Panc1 (cell line): ENCODE measurements around the gene IFI27L2.

Source experiments
- CTCF ChIP-seq: fragments of 450-650 bp; IDR thresholded peaks from 2 replicates; pipeline ENCODE4 v1.5.1; 2017; ENCODE audit warnings: mild to moderate bottlenecking
- POLR2AphosphoS5 ChIP-seq: IDR thresholded peaks from 2 replicates; pipeline ENCODE4 v1.6.1; 2012; ENCODE audit warnings: mild to moderate bottlenecking, low read depth, low read length, moderate library complexity
- REST ChIP-seq, 2 experiments: IDR thresholded peaks; 2 replicates each; pipeline ENCODE4 v1.6.1; 2011 to 2012; ENCODE audit warnings: low read depth in 2 of 2, control low read depth in 1 of 2, low read length in 1 of 2, mild to moderate bottlenecking in 1 of 2, moderate library complexity in 1 of 2; ENCODE audit not compliant: insufficient read depth in 1 of 2
- SIN3A ChIP-seq: IDR thresholded peaks from 2 replicates; pipeline ENCODE4 v1.6.1; 2012; ENCODE audit warnings: low read depth, mild to moderate bottlenecking, low read length, moderate library complexity, borderline replicate concordance; ENCODE audit not compliant: insufficient read depth
- TCF7L2 ChIP-seq: IDR thresholded peaks from 2 replicates; pipeline ENCODE4 v1.6.1; 2011; ENCODE audit warnings: mild to moderate bottlenecking, low read depth, low read length, inconsistent platforms

GRCh38 chr14:94132285-94132887 lies 3.0 kb upstream of the IFI27L2 start:
- TF ChIP-seq CTCF (peak; percentile 74; the same call in 1 of the 2 replicates), POLR2AphosphoS5 (no peak), TCF7L2 (no peak), REST (IDR thresholded peaks at IDR 0.05; ENCODE audit: insufficient read depth in 1 of 2, low read depth in 2 of 2, low read length in 1 of 2) (no peak), SIN3A (no peak)
